Caco-2 (cell line): Measurements from ENCODE around the gene CDC14A. TPM values are rescaled to one million over a fixed set of nuclear protein-coding genes. Genes with fewer than 3 reads are reported as not detected.

ENCODE experiments used
- BruUV-seq: library from RNA; stranded (reverse); fragments of 400-500 nt; replicated peaks from 2 replicates; lab custom pipeline; 2021; lab: Mats Ljungman, UMichigan
- CTCF ChIA-PET: fragments of 300-600 bp; sonication (Branson Sonifier 250); formaldehyde crosslinking; loops from one replicate; lab custom pipeline; 2022; ENCODE audit warnings: antibody characterized with exemption; lab: Charles Lee
- POLR2A ChIA-PET: fragments of 300-600 bp; sonication (Branson Sonifier 250); formaldehyde crosslinking; loops from one replicate; lab custom pipeline; 2022; ENCODE audit warnings: antibody characterized with exemption; lab: Charles Lee
- DNase-seq, 2 experiments: peaks; one replicate each; pipeline versions ENCODE4 v3.0.0 to v3.0.0-alpha.2; 2020 to 2022
- H3K27me3 ChIP-seq: replicated peaks from 2 replicates; pipeline ENCODE4 v1.6.0; 2011; ENCODE audit warnings: low read length; ENCODE audit not compliant: control insufficient read depth, insufficient read depth
- H3K36me3 ChIP-seq: 2 replicates; pipeline ENCODE4 v1.5.1; 2011; ENCODE audit warnings: low read length; ENCODE audit not compliant: control insufficient read depth, insufficient read depth
- H3K4me1 ChIP-seq: fragments of 250-450 bp; sonication (Bioruptor Pico); 2 replicates; pipeline ENCODE4 v1.5.1; 2020; ENCODE audit warnings: mild to moderate bottlenecking
- H3K4me3 ChIP-seq: 2 replicates; pipeline ENCODE4 v1.5.1; 2011; ENCODE audit warnings: low read depth, mild to moderate bottlenecking, control low read depth, low read length
- H3K9me3 ChIP-seq: fragments of 250-450 bp; sonication (Bioruptor Pico); 2 replicates; pipeline ENCODE4 v1.5.1; 2020; ENCODE audit warnings: mild to moderate bottlenecking, moderate library complexity
- H3K27ac Mint-ChIP-seq: one replicate; pipeline ENCODE4 v1.8.0; 2022; ENCODE audit warnings: mixed read lengths; ENCODE audit not compliant: unreplicated experiment
- H3K27me3 Mint-ChIP-seq: one replicate; pipeline ENCODE4 v1.8.0; 2022; ENCODE audit warnings: mixed read lengths; ENCODE audit not compliant: insufficient read depth, unreplicated experiment
- H3K36me3 Mint-ChIP-seq: one replicate; pipeline ENCODE4 v1.8.0; 2022; ENCODE audit warnings: mild to moderate bottlenecking, mixed read lengths; ENCODE audit not compliant: insufficient read depth, unreplicated experiment
- H3K4me1 Mint-ChIP-seq: one replicate; pipeline ENCODE4 v1.8.0; 2022; ENCODE audit warnings: low read depth, mixed read lengths; ENCODE audit not compliant: unreplicated experiment
- H3K4me3 Mint-ChIP-seq: one replicate; pipeline ENCODE4 v1.8.0; 2022; ENCODE audit warnings: mild to moderate bottlenecking, moderate library complexity, mixed read lengths; ENCODE audit not compliant: unreplicated experiment
- H3K9me3 Mint-ChIP-seq: one replicate; pipeline ENCODE4 v1.8.0; 2022; ENCODE audit warnings: mixed read lengths; ENCODE audit not compliant: unreplicated experiment
- intact Hi-C: fragments of 100-400 bp; cut with micrococcal nuclease; formaldehyde crosslinking; loops from one replicate; pipeline ENCODE4 v1.10.0; 2022; ENCODE audit not compliant: unreplicated experiment
- total RNA-seq: library from RNA; stranded (reverse); gene quantifications from 2 replicates; pipeline ENCODE4 v1.2.3, GENCODE V29; 2022
- TF ChIP-seq, protein P1 (sequence below), 2 experiments: fragments of 200-600 bp in 1 of 2; IDR thresholded peaks; 1 replicate in 1 of 2; 2 replicates in 1 of 2; pipeline versions ENCODE4 v1.5.1 to v1.8.0; 2011 to 2022; ENCODE audit warnings: antibody characterized with exemption in 1 of 2, control low read depth in 1 of 2, inconsistent platforms in 1 of 2, low read depth in 1 of 2, low read length in 1 of 2, mild to moderate bottlenecking in 1 of 2, moderate library complexity in 1 of 2; ENCODE audit not compliant: insufficient read depth in 1 of 2, severe bottlenecking in 1 of 2, unreplicated experiment in 1 of 2

Gene CDC14A
- total RNA-seq, 1 experiment from 2014 or later: 7.3 TPM

DNA sequence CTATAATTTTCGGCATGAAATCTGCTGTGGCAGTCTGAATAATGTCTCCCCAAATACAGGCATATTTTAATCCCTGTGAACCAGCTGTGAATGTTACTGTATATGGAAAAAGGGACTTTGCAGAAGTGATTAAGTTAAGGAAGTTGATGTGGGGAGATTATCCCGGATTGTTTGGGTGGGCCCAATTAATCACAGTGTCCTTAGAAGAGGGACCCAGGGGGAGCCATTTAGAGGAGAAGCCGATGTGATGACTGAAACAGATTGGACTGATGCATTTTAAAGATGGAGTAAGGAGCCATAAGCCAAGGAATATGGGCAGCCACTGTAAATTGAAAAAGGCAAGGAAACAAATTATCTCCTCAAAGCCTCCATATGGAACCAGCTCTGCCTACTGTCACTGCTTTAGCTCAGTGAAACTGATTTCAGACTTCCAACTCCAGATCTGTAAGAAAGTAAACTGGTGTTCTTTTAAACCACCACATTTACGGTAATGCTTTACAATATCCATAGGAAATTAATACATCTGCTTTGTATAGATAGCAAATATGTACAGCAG, 124.5 kb downstream of the CDC14A start:
- TF ChIP-seq, protein P1, sequence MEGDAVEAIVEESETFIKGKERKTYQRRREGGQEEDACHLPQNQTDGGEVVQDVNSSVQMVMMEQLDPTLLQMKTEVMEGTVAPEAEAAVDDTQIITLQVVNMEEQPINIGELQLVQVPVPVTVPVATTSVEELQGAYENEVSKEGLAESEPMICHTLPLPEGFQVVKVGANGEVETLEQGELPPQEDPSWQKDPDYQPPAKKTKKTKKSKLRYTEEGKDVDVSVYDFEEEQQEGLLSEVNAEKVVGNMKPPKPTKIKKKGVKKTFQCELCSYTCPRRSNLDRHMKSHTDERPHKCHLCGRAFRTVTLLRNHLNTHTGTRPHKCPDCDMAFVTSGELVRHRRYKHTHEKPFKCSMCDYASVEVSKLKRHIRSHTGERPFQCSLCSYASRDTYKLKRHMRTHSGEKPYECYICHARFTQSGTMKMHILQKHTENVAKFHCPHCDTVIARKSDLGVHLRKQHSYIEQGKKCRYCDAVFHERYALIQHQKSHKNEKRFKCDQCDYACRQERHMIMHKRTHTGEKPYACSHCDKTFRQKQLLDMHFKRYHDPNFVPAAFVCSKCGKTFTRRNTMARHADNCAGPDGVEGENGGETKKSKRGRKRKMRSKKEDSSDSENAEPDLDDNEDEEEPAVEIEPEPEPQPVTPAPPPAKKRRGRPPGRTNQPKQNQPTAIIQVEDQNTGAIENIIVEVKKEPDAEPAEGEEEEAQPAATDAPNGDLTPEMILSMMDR (IDR thresholded peaks at IDR 0.05; ENCODE audit: insufficient read depth in 1 of 2, low read depth in 1 of 2, low read length in 1 of 2, severe bottlenecking in 1 of 2, unreplicated experiment in 1 of 2): no peak
- intact Hi-C loops: no loop called here
- Histone ChIP-seq H3K4me1 (no peaks in the 10 kb centered on the region), H3K36me3 (no peaks in the 10 kb centered on the region), H3K4me3 (no peak overlapping the region), H3K27me3 (no peaks in the 10 kb centered on the region), H3K9me3 (no peaks in the 10 kb centered on the region)
- Mint-ChIP-seq H3K36me3 (peaks cover 7% of the 10 kb centered on the region), H3K4me3 (no peak overlapping the region), H3K4me1 (no peaks in the 10 kb centered on the region), H3K9me3 (no peaks in the 10 kb centered on the region), H3K27me3 (no peaks in the 10 kb centered on the region), H3K27ac (no peak overlapping the region)
- DNase-seq: no peak
- ChIA-PET POLR2A (no interaction called here), CTCF (no interaction called here)
- BruUV-seq: no TSS peak

DNA sequence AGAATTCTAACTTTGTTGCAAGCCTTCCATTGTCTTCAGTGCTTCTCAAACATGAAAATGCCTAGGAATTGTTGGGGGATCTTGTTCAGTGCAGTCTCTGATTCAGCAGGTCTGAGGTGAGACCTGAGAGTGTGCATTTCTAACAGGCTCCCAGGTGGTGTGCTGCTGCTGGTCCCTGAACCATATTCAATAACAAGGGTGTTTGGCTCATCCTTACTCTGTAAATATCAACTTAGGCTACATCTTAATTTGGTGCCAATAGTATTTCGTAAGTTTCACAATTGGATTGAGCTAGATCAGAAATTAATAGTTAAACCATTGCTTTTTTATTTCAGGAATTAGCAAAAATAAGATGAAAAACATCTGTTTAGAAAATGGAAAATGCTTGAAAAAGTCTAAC, 126.5 kb downstream of the CDC14A start:
- CTCF ChIA-PET: no interaction called here
- no peak overlapping the region for H3K27ac Mint-ChIP-seq

DNA sequence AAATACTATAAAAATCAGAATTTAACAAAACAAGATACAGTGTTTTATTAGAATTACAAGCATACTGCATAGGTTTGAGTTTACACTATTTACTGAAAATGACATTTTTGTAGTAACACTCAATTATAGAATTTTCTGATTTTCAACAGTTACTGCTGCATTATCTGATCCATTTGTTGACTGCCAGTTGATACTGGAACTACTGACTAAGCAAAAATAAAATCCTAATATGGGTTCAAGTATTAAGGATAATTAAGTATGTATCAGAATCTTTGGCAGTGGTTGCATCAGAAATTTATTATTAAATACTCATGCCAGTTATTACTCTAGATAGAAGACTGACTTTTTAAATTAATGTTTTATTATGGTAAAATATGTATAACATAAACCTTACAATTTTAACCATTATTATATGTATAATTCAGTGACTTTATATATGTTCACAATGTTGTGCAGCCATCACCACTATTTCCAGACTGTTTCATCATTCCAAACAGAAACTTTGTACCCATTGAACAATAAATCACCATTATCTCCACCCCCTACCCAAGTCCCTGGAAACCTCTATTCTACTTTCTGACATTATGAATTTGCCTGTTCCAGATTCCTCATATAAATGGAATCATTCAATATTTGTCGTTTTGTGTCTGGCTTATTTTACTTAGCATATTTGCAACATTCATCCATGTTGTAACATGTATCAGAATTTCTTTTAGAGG, 127.5 kb downstream of the CDC14A start:
- Histone ChIP-seq H3K9me3 (no peaks in the 10 kb centered on the region), H3K4me1 (no peaks in the 10 kb centered on the region), H3K36me3 (no peaks in the 10 kb centered on the region), H3K27me3 (no peaks in the 10 kb centered on the region), H3K4me3 (no peak overlapping the region)
- no TSS peak for BruUV-seq
- no peaks in the 10 kb centered on the region for H3K27me3 Mint-ChIP-seq
- no peaks in the 10 kb centered on the region for H3K9me3 Mint-ChIP-seq
- no peak for DNase-seq
- intact Hi-C loops: no loop called here
- ChIA-PET POLR2A (no interaction called here), CTCF (no interaction called here)
- H3K4me3 Mint-ChIP-seq: no peak overlapping the region
- H3K4me1 Mint-ChIP-seq: no peaks in the 10 kb centered on the region
- peaks cover 7% of the 10 kb centered on the region for H3K36me3 Mint-ChIP-seq
- TF ChIP-seq, protein P1 (IDR thresholded peaks at IDR 0.05; ENCODE audit: insufficient read depth in 1 of 2, low read depth in 1 of 2, low read length in 1 of 2, severe bottlenecking in 1 of 2, unreplicated experiment in 1 of 2): no peak
- H3K27ac Mint-ChIP-seq: no peak overlapping the region

More for the DNA sequence above, 126.5 kb downstream of the CDC14A start:
- H3K4me3 Mint-ChIP-seq: no peak overlapping the region
- no TSS peak for BruUV-seq
- peaks cover 7% of the 10 kb centered on the region for H3K36me3 Mint-ChIP-seq
- intact Hi-C loops: no loop called here
- H3K9me3 Mint-ChIP-seq: no peaks in the 10 kb centered on the region
- POLR2A ChIA-PET: no interaction called here
- no peaks in the 10 kb centered on the region for H3K27me3 Mint-ChIP-seq
- TF ChIP-seq, protein P1 (IDR thresholded peaks at IDR 0.05; ENCODE audit: insufficient read depth in 1 of 2, low read depth in 1 of 2, low read length in 1 of 2, severe bottlenecking in 1 of 2, unreplicated experiment in 1 of 2): no peak
- Histone ChIP-seq H3K27me3 (no peaks in the 10 kb centered on the region), H3K4me3 (no peak overlapping the region), H3K9me3 (no peaks in the 10 kb centered on the region), H3K4me1 (no peaks in the 10 kb centered on the region), H3K36me3 (no peaks in the 10 kb centered on the region)
- H3K4me1 Mint-ChIP-seq: no peaks in the 10 kb centered on the region
- no peak for DNase-seq
